ENCODE results near the gene FSHR.

The FSHR gene

DNA sequence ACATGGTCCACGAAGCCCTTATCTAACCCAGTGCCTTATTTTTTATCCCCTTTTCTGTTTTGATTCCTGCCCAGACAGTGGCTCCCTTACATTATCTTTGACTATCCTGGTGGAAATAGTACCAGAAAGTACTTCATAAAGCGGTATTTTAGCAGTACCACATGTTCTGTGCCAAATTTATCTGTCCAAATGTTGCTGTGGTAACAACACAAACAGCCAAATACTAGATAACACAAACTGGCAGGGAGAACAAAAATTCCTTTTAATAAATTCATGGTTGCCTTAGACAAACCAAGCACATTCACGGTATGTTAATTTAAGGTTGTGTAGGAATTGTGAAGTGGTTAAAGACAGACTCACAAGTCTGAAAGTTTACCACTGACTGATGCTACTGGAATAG lies 210.9 kb downstream of the FSHR start:
- no peaks in the 10 kb centered on the region for H3K27me3 Mint-ChIP-seq (ENCODE audit: low read depth)
- no peaks in the 10 kb centered on the region for H3K4me1 Mint-ChIP-seq (ENCODE audit: low read depth)
- H3K36me3 Mint-ChIP-seq (ENCODE audit: low read depth), result no peaks in the 10 kb centered on the region
- H3K4me3 Mint-ChIP-seq, result no peak overlapping the region
- H3K27ac Mint-ChIP-seq, result no peak overlapping the region
- H3K9me3 Mint-ChIP-seq, result no peaks in the 10 kb centered on the region

DNA sequence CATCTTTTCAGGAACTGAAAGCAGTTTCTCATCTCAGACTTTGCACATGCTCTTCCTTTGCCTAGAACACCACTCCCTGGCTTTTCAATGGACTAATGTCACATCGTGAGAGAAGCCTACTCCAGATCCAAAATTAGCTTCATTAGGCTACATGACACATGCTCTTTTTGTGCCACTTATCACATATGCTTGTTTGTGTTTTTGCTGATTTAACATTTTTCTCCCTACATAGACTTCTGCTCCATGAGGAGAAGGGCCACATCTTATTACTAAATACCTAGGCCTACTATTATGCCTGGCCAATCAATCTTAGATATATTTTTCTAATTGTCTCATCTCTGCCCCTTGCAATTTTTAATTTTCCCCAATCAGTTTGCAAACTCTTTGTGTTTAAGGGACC lies 212.4 kb downstream of the FSHR start:
- Mint-ChIP-seq H3K27me3 (ENCODE audit: low read depth) (no peaks in the 10 kb centered on the region), H3K4me3 (no peak overlapping the region), H3K9me3 (no peaks in the 10 kb centered on the region), H3K36me3 (ENCODE audit: low read depth) (no peaks in the 10 kb centered on the region), H3K4me1 (ENCODE audit: low read depth) (no peaks in the 10 kb centered on the region), H3K27ac (no peak overlapping the region)

DNA sequence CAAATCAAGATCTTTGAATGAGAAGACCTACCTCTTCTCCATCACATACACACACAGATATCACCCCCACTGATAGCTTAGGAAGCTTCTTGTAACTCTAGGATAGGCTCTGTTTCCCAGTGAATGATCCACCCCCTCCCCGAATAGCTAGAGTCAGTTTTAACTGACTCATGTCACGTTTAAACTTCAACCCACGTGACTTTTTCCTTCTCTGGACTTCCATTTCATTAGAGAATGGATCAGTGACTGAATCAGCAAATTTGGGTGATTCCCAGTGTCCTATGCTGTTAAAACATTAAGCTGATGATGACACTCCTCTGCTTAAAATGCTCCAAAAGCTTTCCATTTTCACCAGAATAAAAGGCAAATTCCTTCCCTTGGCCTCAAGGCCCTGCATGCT lies 212.9 kb downstream of the FSHR start:
- Mint-ChIP-seq H3K4me3 (no peak overlapping the region), H3K27me3 (ENCODE audit: low read depth) (no peaks in the 10 kb centered on the region), H3K36me3 (ENCODE audit: low read depth) (no peaks in the 10 kb centered on the region), H3K4me1 (ENCODE audit: low read depth) (no peaks in the 10 kb centered on the region), H3K27ac (no peak overlapping the region), H3K9me3 (no peaks in the 10 kb centered on the region)

DNA sequence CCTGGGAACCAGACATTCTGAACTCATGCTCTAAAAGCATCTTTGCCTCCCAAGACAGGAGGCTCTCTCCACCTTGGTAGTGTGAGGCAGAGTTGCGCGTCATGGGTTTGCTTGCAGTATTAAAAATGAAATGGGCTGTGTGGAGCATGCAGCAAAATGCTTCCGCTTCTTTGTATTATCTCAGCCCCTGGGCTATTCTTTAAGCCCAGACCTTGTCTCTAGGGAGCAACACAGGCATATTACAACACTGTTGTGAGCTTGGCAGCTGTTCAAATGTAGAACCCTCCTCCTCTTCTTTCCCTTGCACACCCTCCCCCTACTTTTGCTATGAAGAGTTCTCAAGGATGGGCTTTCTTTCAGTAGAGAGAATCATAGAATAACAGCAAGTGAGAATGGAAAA lies 213.7 kb downstream of the FSHR start:
- Mint-ChIP-seq H3K4me1 (ENCODE audit: low read depth) (no peaks in the 10 kb centered on the region), H3K27me3 (ENCODE audit: low read depth) (no peaks in the 10 kb centered on the region), H3K4me3 (no peak overlapping the region), H3K36me3 (ENCODE audit: low read depth) (no peaks in the 10 kb centered on the region), H3K27ac (no peak overlapping the region), H3K9me3 (no peaks in the 10 kb centered on the region)

DNA sequence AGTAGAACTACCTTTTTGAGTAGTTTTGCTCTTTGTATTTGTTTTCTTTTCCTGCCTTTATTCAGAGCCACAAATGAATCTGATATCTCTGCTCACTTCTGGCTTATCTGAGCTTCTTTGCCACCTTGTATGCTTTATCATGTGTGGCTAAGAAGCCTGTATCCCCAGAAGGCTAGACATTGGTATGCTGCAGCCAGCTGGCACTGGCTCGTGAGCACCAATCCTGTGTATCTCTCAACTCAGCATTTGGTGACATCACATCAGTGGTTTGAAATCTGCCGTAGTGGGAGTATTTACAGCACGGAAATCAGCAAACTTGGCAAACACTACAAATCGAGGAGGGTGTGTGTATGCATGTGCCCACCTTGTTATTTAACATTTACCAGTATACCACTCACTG lies 215.1 kb downstream of the FSHR start:
- Mint-ChIP-seq H3K4me3 (no peak overlapping the region), H3K27me3 (ENCODE audit: low read depth) (no peaks in the 10 kb centered on the region), H3K36me3 (ENCODE audit: low read depth) (no peaks in the 10 kb centered on the region), H3K9me3 (no peaks in the 10 kb centered on the region), H3K4me1 (ENCODE audit: low read depth) (no peaks in the 10 kb centered on the region), H3K27ac (no peak overlapping the region)

DNA sequence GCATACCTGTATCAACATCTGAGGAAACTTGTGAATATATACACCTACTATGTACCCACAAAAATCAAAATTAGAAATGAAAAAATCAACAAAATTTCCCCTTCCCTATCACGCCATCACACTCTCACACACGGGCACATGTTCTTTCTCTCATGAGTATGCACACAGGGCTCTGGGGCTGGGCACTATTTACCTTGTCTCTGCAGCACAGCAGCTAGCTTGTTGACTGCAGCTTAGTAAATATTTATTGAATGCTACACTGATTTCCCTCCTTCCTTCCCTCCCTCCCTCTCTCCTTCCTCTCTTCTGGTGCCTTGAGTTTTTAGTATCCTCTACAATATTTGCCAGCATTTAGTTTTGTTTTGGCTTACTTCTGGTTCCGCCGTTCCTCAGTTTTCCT lies 216.1 kb downstream of the FSHR start:
- no peaks in the 10 kb centered on the region for H3K4me1 Mint-ChIP-seq (ENCODE audit: low read depth)
- H3K9me3 Mint-ChIP-seq, result no peaks in the 10 kb centered on the region
- no peaks in the 10 kb centered on the region for H3K36me3 Mint-ChIP-seq (ENCODE audit: low read depth)
- H3K27ac Mint-ChIP-seq, result no peak overlapping the region
- H3K4me3 Mint-ChIP-seq, result no peak overlapping the region
- no peaks in the 10 kb centered on the region for H3K27me3 Mint-ChIP-seq (ENCODE audit: low read depth)

DNA sequence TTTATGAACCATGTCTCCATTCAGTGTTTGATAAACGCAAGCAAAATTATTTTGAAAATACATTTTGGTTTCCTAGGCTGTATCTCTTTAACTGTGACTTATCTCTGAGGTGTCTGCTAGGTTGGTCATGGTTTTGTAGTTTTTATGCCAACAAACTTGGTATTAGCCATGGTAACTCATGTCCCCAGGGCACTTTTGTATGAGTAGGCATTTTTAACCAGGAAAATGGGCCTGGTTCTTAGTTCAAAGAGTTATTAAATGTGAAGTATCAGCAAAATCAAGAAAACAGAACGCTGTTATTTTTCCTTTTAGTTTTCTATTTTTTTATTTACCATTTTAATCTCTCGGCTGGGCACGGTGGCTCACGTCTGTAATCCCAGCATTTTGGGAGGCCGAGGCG lies 219.5 kb downstream of the FSHR start:
- Mint-ChIP-seq H3K27me3 (ENCODE audit: low read depth) (no peaks in the 10 kb centered on the region), H3K4me3 (no peak overlapping the region), H3K9me3 (no peaks in the 10 kb centered on the region), H3K27ac (no peak overlapping the region), H3K36me3 (ENCODE audit: low read depth) (no peaks in the 10 kb centered on the region), H3K4me1 (ENCODE audit: low read depth) (no peaks in the 10 kb centered on the region)

DNA sequence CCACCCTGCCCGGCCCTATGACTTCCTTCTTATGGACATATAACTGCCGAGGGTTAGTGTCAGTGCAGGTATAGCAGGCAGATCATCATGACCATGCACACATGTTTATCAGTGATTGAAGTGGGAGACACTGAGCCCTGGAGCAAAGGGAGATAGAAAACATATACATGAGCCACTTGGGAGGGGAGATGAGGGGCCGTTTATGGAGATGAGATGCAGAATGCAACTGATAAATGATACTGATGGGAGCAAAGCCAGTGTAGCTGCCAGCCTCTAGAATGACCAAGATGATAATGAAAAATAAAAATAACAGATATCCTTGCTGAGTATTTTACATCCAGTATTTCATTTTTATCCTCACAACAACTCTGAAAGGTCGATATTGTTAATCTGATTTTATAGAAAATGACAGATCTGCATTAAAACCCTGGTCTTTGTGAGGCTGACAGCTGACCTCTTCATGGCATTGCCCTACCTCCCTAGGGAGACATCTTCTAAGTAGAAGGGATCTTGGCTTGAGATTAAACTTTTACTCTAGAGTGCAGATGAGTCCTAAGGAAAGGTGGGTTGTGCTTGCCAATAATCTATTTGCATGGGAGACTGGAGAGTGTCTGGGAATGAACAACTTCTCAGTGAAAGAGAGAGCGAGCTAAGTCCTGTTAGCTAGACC lies 220.4 kb downstream of the FSHR start:
- Mint-ChIP-seq H3K27ac (no peak overlapping the region), H3K36me3 (ENCODE audit: low read depth) (no peaks in the 10 kb centered on the region), H3K4me3 (no peak overlapping the region), H3K27me3 (ENCODE audit: low read depth) (no peaks in the 10 kb centered on the region), H3K9me3 (no peaks in the 10 kb centered on the region), H3K4me1 (ENCODE audit: low read depth) (no peaks in the 10 kb centered on the region)

DNA sequence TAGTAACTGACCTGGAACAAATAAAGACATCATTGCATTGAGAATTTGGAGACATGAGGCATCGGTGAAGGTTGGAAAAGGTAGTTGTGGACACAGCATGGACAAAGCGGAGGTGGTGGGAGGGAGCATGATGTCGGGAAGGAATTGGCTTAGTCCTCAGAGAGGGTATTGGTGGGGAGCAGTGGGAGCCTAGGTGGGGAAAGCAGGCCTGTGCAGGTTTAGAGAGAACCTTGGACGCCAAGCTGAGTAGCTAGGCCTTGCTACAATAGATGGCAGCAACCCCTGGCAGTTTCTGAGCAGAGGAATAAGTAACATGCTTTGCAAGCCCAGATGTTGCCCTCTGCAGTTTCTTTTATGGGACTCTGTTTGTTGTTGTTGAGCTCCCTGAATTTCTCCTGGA lies 221.6 kb downstream of the FSHR start:
- Mint-ChIP-seq H3K27ac (no peak overlapping the region), H3K36me3 (ENCODE audit: low read depth) (no peaks in the 10 kb centered on the region), H3K4me1 (ENCODE audit: low read depth) (no peaks in the 10 kb centered on the region), H3K27me3 (ENCODE audit: low read depth) (no peaks in the 10 kb centered on the region), H3K4me3 (no peak overlapping the region), H3K9me3 (no peaks in the 10 kb centered on the region)

DNA sequence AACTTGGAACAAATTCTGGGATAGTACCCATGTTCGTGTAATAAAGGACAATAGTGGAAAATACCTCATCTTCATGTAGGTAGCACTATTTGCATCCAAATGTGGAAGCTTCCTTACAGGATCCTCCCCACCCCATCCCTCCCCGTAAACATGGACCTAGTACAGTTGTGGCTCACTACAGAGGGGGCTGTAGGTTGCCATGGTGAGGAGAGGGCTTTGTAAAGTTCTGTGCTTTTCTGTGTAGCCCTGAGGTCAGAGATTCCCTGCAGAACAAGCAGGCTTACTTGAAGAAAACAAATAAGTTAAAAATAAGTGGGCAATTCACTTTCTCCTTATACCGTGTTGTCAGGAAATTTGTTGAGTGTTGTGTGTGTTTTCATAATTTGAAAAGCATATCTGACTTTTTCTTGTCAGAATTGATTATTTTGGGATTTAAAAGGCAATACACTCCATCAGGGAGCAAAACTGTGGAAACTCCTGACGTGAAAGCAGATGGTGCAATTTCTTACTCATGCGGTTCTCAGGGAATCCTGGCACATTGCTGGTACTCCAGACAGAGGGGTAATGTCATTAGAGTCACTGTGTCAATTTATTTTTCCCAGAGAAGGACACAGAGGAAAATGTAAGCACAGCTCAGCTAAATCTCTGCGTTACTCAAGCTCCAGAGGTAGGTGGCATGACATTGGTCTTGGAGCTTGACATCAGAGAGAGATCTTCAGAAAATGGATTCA lies 224.6 kb downstream of the FSHR start:
- Mint-ChIP-seq H3K4me1 (ENCODE audit: low read depth) (no peaks in the 10 kb centered on the region), H3K36me3 (ENCODE audit: low read depth) (no peaks in the 10 kb centered on the region), H3K9me3 (no peaks in the 10 kb centered on the region), H3K27ac (no peak overlapping the region), H3K4me3 (no peak overlapping the region), H3K27me3 (ENCODE audit: low read depth) (no peaks in the 10 kb centered on the region)

DNA sequence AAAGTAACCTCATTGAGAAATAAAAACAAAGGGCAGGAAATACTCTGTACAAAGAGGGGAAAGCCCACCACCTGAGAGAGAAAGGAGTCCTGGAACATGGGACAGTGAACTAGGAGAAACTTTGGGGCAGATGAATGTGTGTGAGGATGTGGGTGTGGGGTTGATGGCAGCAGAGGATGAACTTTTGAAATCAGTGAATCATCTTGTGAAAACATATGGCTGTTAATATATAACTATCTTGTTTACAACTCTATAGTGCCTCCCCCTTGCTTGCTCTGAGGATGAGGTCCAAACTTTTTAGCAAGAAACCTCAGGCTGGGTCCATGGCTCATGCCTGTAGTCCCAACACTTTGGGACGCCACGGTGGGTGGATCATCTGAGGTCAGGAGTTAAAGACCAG lies 227.0 kb downstream of the FSHR start:
- H3K9me3 Mint-ChIP-seq, result no peaks in the 10 kb centered on the region
- H3K4me3 Mint-ChIP-seq, result no peak overlapping the region
- no peaks in the 10 kb centered on the region for H3K36me3 Mint-ChIP-seq (ENCODE audit: low read depth)
- H3K27ac Mint-ChIP-seq, result no peak overlapping the region
- no peaks in the 10 kb centered on the region for H3K4me1 Mint-ChIP-seq (ENCODE audit: low read depth)
- no peaks in the 10 kb centered on the region for H3K27me3 Mint-ChIP-seq (ENCODE audit: low read depth)

DNA sequence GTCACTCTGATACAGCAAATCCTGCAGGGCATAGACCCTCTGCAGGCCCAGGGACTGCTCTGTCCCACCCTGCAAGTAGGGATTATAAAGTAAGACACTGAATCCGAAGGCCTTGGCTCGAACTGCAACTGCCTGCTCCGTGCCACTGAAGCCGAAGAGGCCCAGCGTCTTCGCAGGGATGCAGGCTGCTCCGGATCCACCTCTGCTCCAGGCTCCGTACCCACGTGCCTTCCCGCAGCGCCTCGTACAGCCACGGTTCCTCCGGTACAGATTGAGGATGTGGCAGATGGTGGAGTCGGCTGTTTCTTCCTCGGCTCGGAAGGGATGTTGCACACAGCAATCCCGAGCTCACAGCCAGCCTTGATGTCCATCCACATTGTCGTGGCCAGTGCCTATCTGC lies 238.4 kb downstream of the FSHR start:
- H3K9me3 Mint-ChIP-seq, result peaks cover 3% of the 10 kb centered on the region
- H3K27ac Mint-ChIP-seq, result no peak overlapping the region
- H3K4me3 Mint-ChIP-seq, result no peak overlapping the region
- no peaks in the 10 kb centered on the region for H3K27me3 Mint-ChIP-seq (ENCODE audit: low read depth)
- H3K36me3 Mint-ChIP-seq (ENCODE audit: low read depth), result no peaks in the 10 kb centered on the region
- no peaks in the 10 kb centered on the region for H3K4me1 Mint-ChIP-seq (ENCODE audit: low read depth)

DNA sequence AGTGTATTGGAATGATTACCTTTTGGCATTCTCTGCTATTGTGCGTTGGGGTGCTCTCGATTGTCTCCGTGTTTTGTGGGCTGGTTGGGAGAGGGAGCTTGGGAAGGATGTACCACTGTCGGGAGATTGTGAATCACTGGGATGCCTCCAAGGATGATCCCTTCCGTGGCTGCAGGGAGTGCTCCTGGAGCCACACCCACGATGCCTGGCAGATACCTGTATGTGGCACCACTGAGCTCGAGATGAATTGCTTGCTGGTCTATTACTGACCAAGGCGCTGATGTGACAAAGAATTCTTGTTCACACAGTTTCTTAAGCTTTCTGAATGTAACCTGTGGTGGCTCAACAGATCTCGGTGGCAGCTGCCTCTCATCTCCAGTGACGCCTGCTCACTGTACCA lies 239.1 kb downstream of the FSHR start:
- Mint-ChIP-seq H3K36me3 (ENCODE audit: low read depth) (no peaks in the 10 kb centered on the region), H3K27ac (no peak overlapping the region), H3K27me3 (ENCODE audit: low read depth) (no peaks in the 10 kb centered on the region), H3K4me1 (ENCODE audit: low read depth) (no peaks in the 10 kb centered on the region), H3K4me3 (no peak overlapping the region), H3K9me3 (peaks cover under 1% of the 10 kb centered on the region)

DNA sequence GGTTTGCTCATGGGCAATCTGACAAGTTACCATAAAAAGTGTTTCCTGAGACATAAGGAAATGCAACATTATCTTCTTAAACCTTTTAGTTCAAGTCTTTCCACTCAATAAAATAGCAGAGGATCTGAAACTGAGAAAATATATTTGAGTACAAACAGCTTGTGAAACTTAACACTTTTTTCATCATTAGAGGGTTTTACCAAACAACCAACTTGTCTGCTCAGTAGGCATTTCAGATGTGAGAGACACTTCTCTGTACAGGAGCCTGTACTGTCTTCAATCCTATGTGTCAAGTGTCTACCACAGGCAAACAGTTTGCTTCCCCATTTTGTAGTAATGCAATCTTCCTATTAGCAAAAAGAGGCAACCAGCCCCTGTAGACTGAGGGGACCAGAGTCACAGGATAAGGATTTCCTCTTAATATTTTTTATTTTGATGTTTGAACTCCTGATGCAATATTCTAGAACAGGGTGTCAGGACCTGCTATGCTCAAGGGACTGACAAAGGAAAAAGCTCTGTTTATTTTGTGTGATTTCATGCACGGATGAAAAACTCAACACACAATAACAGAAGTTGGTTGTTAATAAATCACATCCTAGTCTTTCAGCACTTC lies 239.7 kb downstream of the FSHR start:
- Mint-ChIP-seq H3K4me1 (ENCODE audit: low read depth) (no peaks in the 10 kb centered on the region), H3K4me3 (no peak overlapping the region), H3K27ac (no peak overlapping the region), H3K9me3 (no peaks in the 10 kb centered on the region), H3K27me3 (ENCODE audit: low read depth) (no peaks in the 10 kb centered on the region), H3K36me3 (ENCODE audit: low read depth) (no peaks in the 10 kb centered on the region)

Data from T-helper 1 cell treated with Interleukin-12 subunit alpha and Interleukin-12 subunit beta and Interleukin-4 antibody, amounts not matched to agents 30 μg/mL and 1 μg/mL, for 36 hours (primary cell).